Kidney (tissue), 14 donors: ENCODE results near the gene GPR84. TPM values are rescaled to one million over a fixed set of nuclear protein-coding genes. Genes with fewer than 3 reads are reported as not detected.

Source experiments
- DNase-seq, 5 donors: peaks; one replicate each; pipeline ENCODE4 v3.0.0-alpha.2; 2013 to 2020
- FAIRE-seq: peaks from 2 replicates; lab custom pipeline; 2012; peaks lifted over from hg19 to GRCh38; lab: Jason Lieb, UNC
- H3K27ac ChIP-seq, 2 donors: one replicate each; pipeline ENCODE4 v1.7.0; 2013; ENCODE audit warnings: low read depth in 2 of 2, low read length in 2 of 2, inconsistent platforms in 1 of 2
- H3K27me3 ChIP-seq: one replicate; pipeline ENCODE4 v1.7.1; 2013; ENCODE audit warnings: low read length, inconsistent platforms; ENCODE audit not compliant: control insufficient read depth, insufficient read depth
- H3K36me3 ChIP-seq, 3 donors: one replicate each; pipeline versions ENCODE4 v1.7.0 to v1.7.1; 2013; ENCODE audit warnings: low read length in 3 of 3, control low read depth in 1 of 3, inconsistent platforms in 1 of 3; ENCODE audit not compliant: insufficient read depth in 3 of 3, control insufficient read depth in 2 of 3
- H3K4me1 ChIP-seq, 3 donors: one replicate each; pipeline versions ENCODE4 v1.7.0 to v1.7.1; 2013; ENCODE audit warnings: low read length in 3 of 3, inconsistent platforms in 1 of 3, low read depth in 1 of 3; ENCODE audit not compliant: control insufficient read depth in 2 of 3, insufficient read depth in 2 of 3
- H3K4me3 ChIP-seq, 3 donors: one replicate each; pipeline versions ENCODE4 v1.7.0 to v1.8.1; 2013; ENCODE audit warnings: low read length in 3 of 3, control low read depth in 1 of 3, inconsistent platforms in 1 of 3
- H3K9ac ChIP-seq, 3 donors: one replicate each; pipeline versions ENCODE4 v1.7.0 to v1.7.1; 2013; ENCODE audit warnings: low read length in 3 of 3, control low read depth in 1 of 3, inconsistent platforms in 1 of 3
- H3K9me3 ChIP-seq, 3 donors: one replicate each; pipeline versions ENCODE4 v1.7.0 to v1.7.1; 2013; ENCODE audit warnings: low read length in 3 of 3, control low read depth in 1 of 3, inconsistent platforms in 1 of 3; ENCODE audit not compliant: control insufficient read depth in 2 of 3, insufficient read depth in 1 of 3
- intact Hi-C: fragments of 100-400 bp; cut with DNase I; formaldehyde crosslinking; loops from one replicate; pipeline ENCODE4 v1.11.1; 2022
- polyA plus RNA-seq: library from polyadenylated mRNA; stranded (reverse); fragments of 350-450 nt; fragmentation: Illumina TruSeq; extraction: RNeasy Lipid Tissue Mini Kit (QIAGEN cat#74804); gene quantifications from one replicate; pipeline ENCODE4 v1.2.3, GENCODE V29; 2014; ENCODE audit warnings: low read depth, low replicate concordance; ENCODE audit not compliant: insufficient read depth
- total RNA-seq: library from RNA; stranded (reverse); fragmentation: NEBNext Ultra II Directional; extraction: Animal tissue kit (Norgen Biotek cat#: 25700); gene quantifications from one replicate; pipeline ENCODE4 v1.2.1, GENCODE V29; 2021
- TF ChIP-seq, protein P1 (sequence below): IDR thresholded peaks from 3 replicates; pipeline ENCODE4 v1.5.1; 2012; ENCODE audit warnings: mild to moderate bottlenecking, moderate library complexity, borderline replicate concordance; ENCODE audit not compliant: insufficient read depth; ENCODE audit errors: extremely low read depth
- donor health status: control.
- donor health status: control.
- donor health status: control.
- donor health status: control.
- donor health status: control.
- donor health status: DM: yes; HTN: yes; CAD: no.
- donor health status: Normal renal cell carcinoma (clear cell type).

The GPR84 gene
- total and polyA plus RNA-seq, 2 donors from 2014 or later: 1.7 TPM; not detected in 1

DNA sequence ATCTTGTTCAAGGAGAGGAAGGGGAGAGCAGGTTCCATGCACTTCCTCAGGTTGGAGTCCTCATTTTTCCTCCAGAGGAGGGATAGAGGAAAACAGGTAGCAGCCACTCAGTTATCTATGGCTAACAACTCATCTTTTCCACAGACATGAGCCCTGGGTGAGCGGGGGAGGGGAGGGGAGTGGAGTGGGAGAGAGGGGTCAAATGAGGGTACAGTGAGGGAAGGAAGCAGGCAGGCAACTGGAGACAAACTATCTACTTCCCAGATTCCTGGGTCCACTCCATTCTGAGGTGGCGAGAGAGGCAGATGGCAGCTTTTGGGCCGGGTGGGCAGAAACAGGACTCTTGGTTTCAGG lies 22.8 kb upstream of the GPR84 start:
- TF ChIP-seq, protein P1, sequence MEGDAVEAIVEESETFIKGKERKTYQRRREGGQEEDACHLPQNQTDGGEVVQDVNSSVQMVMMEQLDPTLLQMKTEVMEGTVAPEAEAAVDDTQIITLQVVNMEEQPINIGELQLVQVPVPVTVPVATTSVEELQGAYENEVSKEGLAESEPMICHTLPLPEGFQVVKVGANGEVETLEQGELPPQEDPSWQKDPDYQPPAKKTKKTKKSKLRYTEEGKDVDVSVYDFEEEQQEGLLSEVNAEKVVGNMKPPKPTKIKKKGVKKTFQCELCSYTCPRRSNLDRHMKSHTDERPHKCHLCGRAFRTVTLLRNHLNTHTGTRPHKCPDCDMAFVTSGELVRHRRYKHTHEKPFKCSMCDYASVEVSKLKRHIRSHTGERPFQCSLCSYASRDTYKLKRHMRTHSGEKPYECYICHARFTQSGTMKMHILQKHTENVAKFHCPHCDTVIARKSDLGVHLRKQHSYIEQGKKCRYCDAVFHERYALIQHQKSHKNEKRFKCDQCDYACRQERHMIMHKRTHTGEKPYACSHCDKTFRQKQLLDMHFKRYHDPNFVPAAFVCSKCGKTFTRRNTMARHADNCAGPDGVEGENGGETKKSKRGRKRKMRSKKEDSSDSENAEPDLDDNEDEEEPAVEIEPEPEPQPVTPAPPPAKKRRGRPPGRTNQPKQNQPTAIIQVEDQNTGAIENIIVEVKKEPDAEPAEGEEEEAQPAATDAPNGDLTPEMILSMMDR: no peak
- DNase-seq (no peak), FAIRE-seq (no peak)
- H3K27ac ChIP-seq: no peak overlapping the region
- H3K9me3 ChIP-seq: no peaks in the 10 kb centered on the region
- no peak overlapping the region for H3K9ac ChIP-seq
- no peaks in the 10 kb centered on the region for H3K27me3 ChIP-seq
- intact Hi-C loops: no loop called here
- H3K4me1 ChIP-seq: peaks cover 0 to 16% (median 4%) of the 10 kb centered on the region in 3 donors
- H3K4me3 ChIP-seq: no peak overlapping the region
- H3K36me3 ChIP-seq: no peaks in the 10 kb centered on the region

DNA sequence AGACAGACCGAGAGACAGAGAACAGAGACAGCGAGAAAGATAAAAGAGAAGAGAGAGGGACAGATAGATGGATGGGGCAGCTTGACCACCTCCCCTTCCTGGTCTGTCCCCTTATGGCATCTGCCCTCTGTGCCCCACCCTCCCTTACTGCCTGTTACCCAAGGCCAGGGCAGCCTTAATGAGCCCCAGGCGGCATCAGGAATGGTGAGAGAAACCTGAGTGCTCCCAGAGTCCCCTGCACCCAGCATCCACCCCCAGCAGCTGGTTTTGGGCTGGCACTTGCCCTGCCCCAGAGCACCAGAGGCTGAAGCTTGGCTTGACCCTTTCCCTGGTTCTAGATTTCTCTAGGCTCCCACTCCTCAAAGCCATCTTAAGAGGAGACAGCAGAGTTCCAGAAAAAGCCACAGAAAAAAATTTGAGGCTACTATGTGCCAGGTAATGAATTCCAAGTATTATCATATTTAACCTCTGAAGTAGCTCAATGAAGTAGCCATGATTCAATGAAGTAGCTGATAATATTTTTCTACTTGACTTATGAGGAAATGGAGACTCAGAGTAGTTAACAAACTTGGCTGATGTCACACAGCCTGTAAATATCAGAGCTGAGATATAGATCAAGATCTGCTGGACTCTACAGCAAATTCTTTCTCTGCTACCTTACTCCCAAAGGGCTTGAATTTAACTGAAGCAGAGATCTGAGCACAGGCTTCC lies 22.3 kb upstream of the GPR84 start:
- FAIRE-seq (no peak), DNase-seq (no peak)
- Histone ChIP-seq H3K36me3 (no peaks in the 10 kb centered on the region), H3K9ac (no peak overlapping the region), H3K27ac (no peak overlapping the region), H3K27me3 (no peaks in the 10 kb centered on the region), H3K4me1 (peaks cover 0 to 13% (median 4%) of the 10 kb centered on the region in 3 donors), H3K9me3 (no peaks in the 10 kb centered on the region), H3K4me3 (no peak overlapping the region)
- intact Hi-C loops: no loop called here
- TF ChIP-seq, protein P1: no peak

DNA sequence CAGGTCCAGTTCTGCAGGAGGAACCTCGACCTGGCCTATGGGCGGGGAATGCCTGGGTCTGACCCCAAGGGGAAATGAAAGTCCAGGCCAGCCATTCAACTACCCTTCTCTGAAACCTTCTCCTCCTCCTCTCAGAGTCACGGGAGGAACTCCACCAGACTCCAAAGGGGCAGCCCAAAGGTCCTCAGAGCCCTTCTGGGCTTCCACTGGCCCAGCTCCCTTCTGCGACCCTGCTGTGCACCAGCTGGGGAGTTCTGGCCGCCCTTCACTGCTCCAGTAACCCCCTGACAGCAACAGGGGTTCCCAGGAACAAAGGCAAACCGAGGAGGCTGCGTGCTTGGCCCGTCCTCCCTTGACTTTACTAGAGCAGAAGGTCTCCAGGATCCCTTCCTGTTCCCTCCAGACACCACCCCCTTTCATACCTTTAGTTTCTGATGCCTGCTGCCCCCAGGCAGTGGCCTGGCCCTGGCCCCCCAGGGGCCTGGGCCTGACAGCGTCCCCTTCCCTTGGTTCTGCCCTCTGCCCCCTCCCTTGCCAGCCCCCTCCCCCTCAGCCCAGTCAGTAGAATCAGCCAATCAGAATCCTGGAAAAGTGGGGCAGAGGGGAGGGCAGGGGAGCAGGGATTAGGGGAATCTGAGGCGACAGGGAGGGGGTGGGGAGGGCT lies 21.1 kb upstream of the GPR84 start:
- Histone ChIP-seq H3K27ac (no peak overlapping the region), H3K4me3 (no peak overlapping the region), H3K4me1 (peaks cover 0 to 13% (median 4%) of the 10 kb centered on the region in 3 donors), H3K9me3 (no peaks in the 10 kb centered on the region), H3K27me3 (no peaks in the 10 kb centered on the region), H3K9ac (no peak overlapping the region), H3K36me3 (no peaks in the 10 kb centered on the region)
- TF ChIP-seq, protein P1: no peak
- DNase-seq (no peak), FAIRE-seq (no peak)
- intact Hi-C loops: no loop called here
